Skeletal muscle cell (primary cell): ENCODE results near the gene GGCT.

Experiments
- DNase-seq: peaks from one replicate; pipeline ENCODE4 v3.0.0-alpha.2; 2010; ENCODE audit warnings: low read depth
- H3K4me3 ChIP-seq: 2 replicates; pipeline ENCODE4 v1.5.1; 2011; ENCODE audit warnings: low read depth, mild to moderate bottlenecking, control low read depth, low read length, moderate library complexity

Gene GGCT

DNA sequence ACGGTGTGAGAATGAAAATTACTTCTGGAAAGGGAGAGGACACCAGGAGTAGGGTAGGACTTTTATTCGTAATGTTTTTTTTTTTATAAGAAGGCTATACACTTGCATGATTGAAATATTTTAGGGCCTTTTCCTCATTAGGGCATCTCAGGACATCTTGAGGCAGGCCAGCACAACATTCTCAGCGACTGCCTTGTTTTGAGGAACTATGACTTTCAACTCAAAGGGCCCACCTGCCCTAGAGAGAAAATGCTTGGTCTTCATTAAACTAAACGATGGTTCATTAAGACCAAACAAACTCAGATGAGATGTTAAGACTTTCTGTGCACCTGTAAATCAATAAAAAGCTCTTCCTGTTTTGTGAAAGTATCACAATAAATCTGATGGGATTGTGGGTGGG is 37.4 kb downstream of the GGCT start:
- DNase-seq, result no peak
- H3K4me3 ChIP-seq, result no peak overlapping the region

DNA sequence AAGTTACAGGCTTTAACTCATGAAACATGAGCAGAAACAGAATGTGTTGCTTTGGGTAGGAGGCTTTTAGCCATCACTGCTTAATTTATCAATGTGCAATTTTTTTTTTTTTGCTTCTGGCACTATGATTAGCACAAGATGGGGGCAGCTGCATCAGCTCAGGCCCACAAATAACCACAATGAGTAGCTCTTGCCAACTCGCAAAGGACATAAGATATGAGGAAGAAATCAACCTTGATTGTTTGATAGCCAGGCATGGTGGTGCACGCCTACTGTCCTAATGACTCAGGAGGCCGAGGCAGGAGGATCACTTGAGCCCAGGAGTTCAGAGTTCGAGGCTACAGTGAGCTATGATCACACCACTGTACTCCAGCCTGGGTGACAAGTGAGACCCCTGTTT is 38.4 kb downstream of the GGCT start:
- DNase-seq, result no peak
- H3K4me3 ChIP-seq, result no peak overlapping the region

DNA sequence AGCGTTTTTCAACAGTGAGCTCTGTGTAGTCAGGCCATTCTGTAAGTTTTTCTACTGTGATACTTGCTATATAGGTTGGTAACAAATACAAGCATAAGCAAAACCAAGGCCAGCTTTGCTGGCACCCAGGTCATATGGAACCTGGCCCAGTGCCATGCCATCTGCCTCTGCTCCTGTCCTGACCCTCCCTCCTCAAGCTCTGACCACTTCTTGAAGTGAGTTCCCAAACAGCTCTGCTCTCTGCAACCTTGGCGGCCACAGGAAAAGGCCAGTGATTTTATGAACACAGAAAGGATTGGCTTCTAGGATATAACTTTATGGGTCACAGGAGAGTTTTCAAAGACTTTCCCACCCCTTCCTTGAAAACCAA is 38.8 kb downstream of the GGCT start:
- H3K4me3 ChIP-seq, result no peak overlapping the region
- no peak for DNase-seq

DNA sequence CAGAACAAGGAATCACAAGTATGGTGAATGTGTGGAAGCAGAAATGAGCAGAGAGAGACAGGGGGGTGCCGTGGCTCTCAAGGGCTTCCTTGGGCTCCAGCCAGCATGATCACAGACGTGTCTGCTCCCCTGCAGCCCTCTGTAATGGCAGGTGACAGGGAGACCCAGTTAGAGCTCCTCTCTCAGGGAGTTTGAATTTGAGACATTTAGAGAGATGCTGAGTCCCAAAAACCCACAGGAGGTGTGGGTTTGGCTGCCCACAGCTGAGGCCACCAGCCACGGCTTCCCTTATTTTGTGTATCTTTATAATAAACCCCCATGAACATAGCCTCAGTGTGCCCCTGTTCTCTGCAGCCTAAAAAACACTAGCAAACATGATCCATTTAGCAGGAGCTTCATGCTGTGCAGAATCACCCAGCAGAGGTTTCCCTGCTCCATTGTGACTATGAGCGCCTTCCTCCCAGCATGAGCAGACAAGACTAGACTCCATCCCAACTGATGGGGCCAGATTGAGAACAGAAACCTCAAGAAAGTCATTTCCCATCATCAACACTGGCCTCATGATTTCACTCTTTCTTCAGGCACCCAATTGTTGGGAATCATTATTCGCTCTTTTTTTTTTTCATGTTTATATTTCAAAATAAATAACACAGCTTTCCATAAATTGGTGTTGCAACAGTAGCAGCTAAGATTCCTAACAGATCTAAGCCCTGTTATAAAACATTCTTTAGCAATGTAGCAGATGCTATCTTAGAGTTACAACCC is 39.4 kb downstream of the GGCT start:
- DNase-seq, result no peak
- no peak overlapping the region for H3K4me3 ChIP-seq

DNA sequence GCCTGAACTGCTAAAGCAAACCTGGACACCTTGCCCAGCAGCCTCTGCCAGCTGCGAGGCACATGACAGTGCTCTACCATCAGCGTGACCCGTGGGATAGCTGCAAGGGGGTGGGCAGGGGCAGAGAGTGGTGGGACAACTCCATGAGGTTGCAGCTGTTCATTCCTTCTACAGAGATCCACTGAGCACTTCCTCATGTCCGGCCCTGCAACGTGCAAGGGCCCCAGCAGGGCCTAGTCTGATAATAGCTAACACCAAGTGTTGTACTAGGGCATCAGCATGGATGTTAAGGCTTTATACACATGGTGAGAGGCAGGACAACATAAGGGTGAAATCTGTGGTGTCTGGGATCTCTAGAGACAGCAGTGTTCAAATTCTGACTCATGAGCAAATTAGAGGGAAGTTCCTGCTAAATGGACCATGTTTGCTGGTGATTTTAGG is 40.4 kb downstream of the GGCT start:
- no peak overlapping the region for H3K4me3 ChIP-seq
- no peak for DNase-seq

DNA sequence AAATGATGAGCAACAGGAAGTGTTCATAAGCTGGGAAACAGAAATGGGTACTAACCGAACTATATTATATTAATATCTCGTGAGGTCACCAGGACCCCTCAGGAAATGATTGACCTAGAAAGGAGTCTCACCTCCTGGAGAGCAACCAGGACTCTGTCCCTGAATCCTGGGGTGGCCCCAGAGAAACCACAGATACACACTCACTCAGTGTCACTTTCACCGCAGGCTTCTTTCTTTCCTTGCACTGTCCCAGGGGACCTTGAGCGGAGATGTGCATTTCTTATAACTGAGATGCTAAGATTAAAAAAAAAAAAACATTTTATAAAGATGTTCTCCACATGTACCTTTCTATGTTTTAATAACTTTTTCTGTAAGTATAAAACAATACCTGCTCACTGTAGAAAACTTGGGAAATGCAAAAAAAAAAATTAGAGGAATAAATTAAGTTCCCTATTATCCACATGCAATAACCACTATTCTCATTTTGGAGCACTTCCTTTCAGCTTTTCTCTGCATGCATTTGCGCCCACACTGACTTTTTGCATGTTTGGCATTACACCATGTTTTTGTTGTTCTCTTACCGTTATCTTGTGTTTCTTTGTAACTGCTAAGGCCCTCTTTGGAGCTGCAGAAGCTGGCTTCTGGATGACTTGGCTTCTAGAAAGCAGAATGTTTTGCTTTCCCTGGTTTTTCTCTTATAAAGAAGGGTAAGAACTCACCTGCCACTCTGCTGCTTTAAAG is 41.1 kb downstream of the GGCT start:
- no peak for DNase-seq
- no peak overlapping the region for H3K4me3 ChIP-seq

DNA sequence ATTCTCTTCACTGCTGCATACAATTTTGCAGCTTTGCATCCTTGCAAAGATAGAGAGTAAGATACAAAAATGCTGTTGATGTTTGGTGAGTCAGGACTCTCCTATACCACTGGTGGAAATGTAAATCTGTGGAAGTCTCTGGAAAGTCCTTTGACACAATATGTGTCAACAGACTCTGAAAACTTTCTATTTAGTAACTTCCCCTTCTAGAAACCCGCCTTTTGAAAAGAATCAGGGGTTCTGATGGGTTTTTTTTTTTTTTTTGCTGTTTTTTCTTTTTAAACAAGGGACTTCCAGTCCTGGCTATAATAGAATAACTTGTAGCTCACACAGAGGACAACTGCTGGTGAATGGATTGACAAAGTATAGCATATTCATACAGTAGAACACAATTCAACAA is 42.5 kb downstream of the GGCT start:
- no peak for DNase-seq
- no peak overlapping the region for H3K4me3 ChIP-seq

DNA sequence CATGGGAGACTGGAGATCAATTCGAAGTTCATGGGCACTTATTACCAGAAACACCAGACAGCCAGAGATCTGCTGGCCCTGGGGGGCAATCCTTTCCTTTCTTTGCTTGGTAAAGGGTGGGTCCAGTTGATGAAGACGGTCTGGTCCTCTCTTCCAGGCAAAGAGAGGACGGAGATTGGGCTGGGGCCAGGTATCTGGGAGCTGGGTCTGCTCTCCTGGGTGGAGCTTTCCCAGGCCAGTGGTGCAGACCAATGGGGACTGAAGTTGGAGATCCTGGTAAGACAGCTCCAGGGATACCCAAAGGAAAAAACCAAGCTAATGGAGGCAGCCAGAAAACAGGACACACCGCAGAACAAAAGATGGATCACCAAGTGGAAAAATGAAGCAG is 44.4 kb downstream of the GGCT start:
- no peak overlapping the region for H3K4me3 ChIP-seq
- DNase-seq, result no peak

DNA sequence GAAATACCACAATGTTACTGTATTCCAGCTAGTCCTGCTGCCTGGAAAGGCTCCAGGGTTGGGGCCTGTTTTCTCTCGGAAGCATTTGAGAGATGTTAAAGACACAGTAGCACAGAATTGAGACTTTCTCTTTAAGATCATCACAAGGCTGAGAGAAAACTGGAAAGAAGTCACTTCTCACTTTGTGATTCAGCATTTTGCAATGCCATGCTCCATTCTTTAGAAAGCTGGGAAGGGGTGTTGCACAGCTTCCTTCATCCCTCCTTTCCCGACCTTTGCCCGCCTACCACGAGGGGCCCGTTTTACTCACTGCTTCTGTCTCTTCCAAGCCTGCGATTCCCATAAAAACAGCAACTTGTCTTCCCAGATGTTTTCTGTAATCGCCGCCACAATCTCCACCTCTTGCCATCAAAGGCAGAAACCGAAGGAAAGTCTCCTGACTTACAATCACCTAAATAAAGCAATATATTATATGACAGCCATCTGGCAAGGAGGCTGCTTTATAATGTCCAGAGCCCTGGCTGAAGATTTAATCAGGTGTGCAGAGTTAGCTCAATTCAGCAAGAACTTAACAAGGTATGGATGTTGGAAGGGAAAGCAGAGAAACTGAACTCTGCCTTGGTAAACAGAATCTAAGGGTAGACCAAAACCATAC is 44.9 kb downstream of the GGCT start:
- DNase-seq, result peak; percentile 92
- peak overlapping the region; percentile 7 for H3K4me3 ChIP-seq

DNA sequence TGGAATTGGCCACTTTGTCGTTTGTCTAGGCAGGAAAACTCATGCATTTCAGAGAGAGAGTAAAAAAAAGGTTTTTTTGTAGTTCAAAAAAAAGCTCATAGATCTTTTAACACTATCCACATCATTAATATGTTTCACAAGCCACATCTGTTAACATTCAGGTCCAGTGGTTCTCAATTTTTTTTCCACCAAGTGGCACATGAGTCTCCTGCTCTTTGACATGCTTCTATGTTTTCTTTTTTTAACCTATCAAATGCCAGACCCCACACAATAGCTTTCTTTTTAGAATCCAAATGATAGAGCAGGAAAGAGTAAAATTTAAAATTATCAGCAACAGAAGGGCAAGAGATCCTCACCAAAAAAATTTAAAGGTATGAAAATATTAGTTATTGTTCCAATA is 46.3 kb downstream of the GGCT start:
- H3K4me3 ChIP-seq, result no peak overlapping the region
- DNase-seq, result no peak

DNA sequence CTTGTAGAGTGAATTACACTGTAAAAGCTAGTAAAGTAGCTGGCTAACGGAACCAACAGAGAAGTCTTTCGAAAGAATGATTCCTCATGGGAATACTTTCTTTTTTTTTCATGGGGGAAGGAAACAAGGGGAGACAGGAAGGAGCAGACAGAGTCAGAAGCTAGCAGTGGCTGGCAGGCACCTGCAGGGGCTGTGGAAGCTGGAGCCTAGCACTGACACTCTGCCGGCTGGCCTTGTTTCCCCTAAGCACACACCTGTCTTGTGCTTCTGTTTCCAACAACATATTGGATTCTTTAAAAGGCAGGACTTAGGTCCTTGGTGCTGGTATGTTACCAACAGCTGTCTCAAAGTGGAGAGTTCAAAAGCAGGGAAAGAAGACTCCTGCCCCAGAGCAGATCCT is 50.7 kb downstream of the GGCT start:
- no peak overlapping the region for H3K4me3 ChIP-seq
- DNase-seq, result no peak

DNA sequence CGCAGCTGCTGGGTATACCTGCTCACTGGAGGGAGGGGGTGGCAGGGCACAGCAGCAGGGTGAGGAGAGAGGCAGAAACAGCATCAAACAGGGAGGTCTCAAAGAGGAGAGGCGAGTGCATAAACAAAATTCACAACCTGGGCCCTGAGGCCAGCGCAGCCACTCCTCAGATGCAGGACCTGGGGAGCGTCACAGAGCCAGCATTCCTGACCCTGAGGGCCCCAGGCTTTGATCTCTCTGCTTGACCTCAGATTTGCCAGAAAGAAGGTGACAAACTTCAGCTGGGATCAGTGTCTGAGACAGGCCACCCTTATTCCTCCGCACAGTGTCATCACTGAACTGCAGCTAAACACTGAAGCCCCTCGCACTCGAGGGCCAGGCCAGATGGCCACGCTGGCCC is 51.6 kb downstream of the GGCT start:
- H3K4me3 ChIP-seq, result no peak overlapping the region
- DNase-seq, result no peak

DNA sequence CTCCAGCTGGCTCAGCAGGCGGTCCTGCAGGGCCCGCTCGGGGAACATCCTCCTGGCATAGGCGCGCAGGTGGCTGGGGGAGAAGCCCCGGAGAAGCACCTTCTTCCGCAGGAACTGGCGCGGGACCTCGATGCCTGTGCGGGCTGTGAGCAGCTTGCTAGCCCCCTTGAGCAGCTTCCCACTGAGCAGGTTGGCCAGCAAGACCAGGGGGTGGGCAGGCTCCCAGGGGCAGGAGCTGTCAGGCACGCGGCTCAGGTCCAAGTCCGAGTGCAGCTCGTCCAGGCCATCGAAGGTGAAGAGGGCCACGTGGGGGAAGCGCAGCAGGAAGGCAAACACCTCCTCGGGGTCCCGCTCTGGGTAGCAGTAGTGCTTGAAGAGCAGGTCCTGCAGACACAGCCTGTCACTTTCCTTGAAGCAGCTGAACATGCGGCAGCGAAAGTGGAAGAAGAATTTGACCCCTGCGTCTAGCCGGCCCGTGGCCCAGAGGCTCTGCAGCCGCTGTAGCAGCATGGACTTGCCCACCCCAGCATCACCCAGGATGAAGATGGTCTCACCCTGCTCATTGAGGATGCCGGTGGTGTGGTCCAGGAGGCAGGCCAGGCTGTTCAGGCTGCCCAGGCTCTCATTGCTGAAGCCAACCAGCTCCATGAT is 52.2 kb downstream of the GGCT start:
- no peak overlapping the region for H3K4me3 ChIP-seq
- no peak for DNase-seq

DNA sequence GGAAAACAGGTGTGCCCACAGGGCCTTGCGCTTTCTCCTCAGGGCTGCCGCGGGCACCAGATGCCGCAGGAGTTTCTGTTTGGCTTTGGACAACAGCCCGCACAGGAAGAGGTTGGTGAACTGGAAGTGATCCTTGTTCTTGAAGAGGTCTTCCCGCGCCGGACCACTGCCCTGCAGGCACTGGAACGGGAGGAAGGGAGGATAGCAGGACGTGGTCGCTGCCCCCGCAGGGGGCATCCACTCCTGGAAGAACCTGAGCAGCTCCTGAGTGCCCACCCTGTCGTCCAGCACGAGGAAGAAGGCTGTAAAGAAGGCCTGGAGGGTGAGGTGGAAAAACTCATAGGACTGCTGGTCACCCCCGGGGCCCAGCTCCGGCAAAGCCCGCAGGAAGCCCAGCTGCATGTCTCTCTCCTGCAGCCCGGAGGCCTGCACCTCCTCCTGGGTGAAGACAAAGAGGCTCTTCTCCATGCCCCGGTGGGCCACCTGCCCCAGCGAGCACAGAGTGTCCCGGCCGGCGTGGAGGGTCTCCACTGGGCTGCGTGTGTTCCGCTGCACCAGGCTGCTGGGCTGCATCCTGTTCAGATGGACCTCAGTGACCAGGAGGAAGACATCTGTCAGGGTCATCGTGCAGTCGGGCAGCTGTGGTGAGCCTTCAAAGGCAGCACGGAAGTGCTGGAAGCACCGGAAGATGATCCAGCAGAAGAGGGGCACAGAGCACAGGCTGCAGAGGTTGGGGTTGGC is 52.9 kb downstream of the GGCT start:
- no peak for DNase-seq
- H3K4me3 ChIP-seq, result no peak overlapping the region

DNA sequence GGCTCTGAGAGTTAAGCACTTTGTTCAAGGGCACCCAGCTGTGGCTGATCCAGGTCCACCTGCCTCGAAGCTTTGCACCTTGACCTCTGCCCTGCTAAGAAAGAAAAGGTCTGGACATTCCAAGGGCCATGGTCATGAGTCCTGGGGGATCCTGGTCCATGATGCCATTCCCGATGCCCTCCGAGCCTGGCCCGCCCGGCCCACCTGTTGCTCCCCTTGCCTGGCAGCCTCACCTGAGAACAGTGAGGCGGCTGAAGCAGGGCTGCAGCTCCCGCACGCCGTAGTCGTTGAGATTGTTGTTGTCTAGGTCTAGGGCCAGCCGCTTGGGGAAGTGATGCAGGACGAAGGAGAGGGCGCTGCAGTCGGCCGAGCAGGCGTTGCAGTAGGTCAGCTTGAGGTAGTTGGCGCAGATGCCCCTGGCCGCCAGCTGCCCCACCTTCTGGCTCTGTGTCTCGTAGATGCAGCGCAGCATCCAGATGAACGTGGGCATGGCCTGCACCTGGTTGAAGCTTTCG is 53.6 kb downstream of the GGCT start:
- DNase-seq, result no peak
- no peak overlapping the region for H3K4me3 ChIP-seq

DNA sequence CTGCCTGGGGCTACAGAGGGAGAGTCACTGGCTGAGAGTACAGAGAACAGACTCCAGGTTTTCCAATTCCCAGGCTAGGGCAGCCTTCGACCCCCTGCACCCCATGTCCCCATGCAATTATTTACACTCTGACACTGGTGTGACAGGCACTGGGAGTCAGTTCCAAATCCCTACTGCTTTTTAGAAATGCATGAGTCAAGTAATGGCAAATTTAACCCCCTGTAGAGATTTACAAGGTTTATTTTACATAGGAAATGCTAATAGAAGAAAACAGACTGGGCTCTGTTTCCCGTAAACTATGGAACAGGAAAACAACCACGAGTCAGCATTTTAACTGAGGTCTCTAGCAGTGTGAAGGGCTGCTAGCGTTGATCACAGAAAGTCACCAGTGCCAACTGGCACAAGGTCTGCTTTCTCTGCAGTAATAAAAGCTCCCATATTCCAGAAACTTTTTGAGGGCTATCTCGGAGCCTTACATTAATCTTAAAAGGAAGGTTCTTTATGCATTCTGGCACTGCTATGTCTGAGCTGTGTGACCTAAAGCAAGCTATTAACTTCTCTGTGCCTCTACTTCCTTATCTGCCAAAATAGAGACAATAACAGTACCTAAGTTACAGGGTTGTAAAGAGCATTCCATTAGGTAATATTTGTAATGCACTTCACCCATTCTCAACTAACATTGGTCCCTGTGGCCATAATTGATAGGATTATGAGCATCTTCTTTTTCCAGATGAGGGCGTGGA is 54.2 kb downstream of the GGCT start:
- no peak for DNase-seq
- H3K4me3 ChIP-seq, result no peak overlapping the region

DNA sequence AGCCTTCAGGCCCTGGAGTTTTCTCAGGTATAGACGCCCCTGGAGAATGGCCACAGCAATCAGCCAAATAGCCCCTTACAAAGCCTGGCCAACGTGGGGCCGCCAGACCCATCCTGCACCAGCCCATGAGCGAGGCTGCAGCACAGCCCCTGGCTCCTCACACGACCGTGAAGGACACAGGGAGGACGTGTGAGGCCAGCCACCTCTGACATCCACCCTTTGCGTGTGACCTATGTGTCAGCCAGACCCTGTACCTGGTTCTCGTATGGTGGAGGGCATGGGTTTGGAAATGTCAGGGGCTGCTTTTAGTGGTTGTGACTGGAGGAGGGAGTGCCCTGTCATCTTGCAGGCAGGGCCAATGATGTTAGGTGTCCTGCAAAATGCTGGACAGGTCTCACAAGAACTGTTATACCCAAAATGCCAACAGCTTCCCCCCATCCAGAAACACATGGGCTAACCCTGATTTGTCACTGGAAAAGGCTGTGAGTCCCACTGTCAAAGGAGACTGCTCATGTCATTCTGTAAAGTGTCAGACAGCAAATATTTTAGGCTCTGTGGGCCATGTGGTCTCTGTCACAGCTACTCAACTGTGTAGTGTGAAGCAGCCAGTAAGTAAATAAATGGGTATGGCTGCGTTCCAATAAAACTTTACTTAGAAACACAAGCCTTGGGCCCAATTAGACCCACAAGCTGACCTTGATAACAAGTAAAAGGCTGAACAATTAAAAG is 56.0 kb downstream of the GGCT start:
- H3K4me3 ChIP-seq, result no peak overlapping the region
- DNase-seq, result no peak

DNA sequence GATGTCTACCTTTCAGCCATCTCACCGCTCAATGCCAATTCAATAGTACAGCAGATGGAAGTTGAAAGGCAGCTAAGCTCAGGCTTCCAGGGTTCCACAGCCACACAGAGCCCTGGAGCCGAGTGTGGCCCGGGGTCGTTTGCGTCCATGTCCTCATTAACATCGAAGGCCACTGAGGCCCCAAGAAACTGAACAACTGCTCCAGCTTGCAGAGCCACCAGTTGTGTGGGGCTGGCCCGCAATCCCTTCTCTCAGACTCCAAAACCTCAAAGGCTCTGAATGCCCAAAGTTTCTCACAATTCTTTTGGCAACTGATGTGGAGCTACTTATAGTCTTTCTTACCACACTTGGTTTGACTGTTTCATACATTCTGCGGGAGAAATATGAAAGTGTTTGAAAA is 57.2 kb downstream of the GGCT start:
- no peak for DNase-seq
- no peak overlapping the region for H3K4me3 ChIP-seq
